ENCODE measurements around the gene OR8H1.

Gene OR8H1, protein sequence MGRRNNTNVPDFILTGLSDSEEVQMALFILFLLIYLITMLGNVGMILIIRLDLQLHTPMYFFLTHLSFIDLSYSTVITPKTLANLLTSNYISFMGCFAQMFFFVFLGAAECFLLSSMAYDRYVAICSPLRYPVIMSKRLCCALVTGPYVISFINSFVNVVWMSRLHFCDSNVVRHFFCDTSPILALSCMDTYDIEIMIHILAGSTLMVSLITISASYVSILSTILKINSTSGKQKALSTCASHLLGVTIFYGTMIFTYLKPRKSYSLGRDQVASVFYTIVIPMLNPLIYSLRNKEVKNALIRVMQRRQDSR

GRCh38 chr11:56292154-56292553 lies at the start of gene OR8H1:
Gene OR8H1, minus strand, starts transcription at chr11:56292254. Its CDS starts 1,192 bp downstream, at chr11:56291062.
- DNase-seq, result no peak

DNA sequence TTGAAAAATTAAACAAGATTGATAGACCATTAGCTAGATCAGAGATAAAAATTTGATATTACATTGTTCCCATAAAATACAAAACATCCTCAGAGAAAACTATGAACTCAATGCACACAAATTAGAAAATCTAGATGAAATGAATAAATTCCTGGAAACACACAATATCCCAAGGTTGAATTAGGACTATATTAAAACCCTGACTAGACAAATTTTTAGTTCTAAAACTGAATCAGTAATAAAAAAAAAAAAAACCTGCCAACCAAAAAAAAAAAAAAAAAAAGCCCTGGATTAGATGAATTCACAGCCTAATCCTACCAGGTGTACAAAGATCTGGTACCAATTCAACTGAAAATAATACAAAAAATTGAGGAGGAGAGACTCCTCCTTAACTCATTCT lies 48.2 kb upstream of the OR8H1 start:
- no peak for DNase-seq

DNA sequence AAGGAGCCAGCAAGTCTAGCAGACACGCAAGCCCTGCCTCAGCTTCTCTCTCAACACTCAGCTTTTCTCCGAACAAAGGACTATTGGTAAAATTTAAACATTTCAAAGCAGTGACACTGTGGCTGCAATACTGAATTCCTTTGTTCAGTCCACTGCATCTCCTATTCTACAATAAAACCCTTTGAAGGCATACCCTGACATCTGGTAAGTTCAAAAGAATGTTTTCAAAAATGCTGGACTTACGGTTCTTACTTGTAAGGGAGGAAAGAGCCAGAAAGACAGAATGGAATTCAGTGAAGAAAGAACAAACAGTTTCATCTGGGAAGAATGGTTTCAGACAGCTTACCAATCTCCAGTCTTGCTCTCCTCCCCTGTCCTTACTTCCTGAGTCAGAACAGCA lies 41.1 kb upstream of the OR8H1 start:
- DNase-seq, result no peak

DNA sequence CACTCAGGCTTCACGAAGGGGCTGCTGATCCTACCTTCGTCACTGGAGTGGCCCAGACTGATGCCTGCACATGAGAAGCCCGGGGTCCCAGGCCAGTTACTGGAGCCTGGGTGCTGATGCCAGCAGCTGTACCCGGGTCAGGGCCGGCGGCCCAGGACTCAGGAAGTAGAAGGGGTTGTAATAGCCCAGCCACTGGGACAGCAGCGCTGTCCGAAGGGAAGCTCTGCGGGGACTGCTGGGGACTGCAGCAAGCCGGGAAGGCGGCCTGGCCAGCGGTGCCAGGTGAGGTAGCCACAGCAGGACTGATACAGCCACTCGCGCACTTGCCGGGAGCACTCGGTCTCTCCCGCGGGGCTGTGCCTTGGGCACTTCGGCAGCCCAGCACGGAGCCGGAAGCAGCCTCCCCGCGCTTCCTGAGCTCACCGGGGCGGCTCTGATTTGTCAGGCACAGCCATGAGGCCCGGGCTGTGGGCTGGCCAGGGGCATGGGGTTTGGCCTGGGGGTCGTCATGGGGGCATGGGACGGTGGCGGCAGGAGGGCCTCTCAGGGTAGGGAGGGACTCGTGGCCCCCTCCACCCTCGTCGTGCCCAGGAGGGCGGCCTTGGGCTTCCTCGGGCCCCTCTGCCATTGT lies 39.9 kb upstream of the OR8H1 start:
- DNase-seq, result peak; percentile 13

DNA sequence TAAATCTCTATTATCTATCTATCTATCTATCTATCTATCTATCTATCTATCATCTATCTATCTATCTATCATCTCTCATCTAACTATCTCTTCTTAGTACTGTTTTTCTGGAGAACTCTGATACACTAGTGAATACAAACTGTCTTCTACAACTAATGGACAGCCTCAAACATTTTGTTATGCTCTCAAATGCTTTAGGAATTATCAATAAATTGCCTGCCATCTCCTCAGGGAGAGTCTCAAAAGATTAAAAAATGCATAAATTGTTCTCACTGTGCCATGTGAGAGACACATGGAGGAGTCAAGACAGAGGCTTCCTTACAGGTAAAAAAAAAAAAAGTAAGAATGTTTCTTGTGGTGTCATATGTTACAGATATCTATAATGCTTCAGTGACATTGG lies 22.8 kb upstream of the OR8H1 start, which contains the start of gene OR8K3:
OR8K3 (plus strand) TSS at position 301 of the 400 bp plus-strand sequence. CDS start 3,163 bp downstream, outside the sequence.
- DNase-seq, result no peak

GRCh38 chr11:56307836-56308235 lies 15.8 kb upstream of the OR8H1 start:
- no peak for DNase-seq

DNA sequence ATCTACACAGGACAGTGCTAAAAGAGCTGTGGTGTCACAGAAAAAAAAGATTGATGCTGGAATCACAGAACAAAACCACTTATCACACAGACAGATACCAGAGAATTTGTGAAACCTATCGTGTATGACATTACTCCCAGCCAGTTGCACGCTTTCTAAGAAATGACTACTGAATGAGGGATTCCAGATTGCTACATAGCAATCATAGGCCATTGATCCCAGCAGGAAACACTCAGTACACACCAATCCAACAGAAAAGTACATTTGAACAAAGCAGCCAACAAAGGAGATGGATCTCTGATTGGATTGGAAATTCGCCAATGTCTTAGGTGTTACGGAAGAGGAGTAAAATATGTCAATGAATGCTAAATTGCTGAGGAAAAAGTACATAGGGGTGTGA lies 4.8 kb upstream of the OR8H1 start:
- DNase-seq, result no peak

DNA sequence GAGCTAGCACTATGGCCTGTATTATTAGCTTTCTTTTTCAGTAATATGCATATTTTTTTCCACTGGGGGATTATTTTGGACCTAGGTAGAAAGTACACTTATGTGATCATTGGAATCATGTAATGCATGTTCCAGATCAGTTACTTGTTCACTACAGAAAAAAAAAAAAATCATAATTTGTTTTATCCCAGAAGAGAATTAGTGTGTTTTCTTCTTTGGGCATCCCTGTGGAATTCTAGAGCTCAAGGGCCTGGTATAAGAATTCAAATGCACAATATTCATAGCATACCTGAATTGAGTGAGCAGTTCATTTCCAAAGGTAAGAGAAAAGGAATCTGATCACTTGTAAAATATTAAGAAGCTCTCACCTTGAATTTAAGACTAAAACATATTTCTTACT lies 18.2 kb downstream of the OR8H1 start, which contains the start of gene OR5T1:
OR5T1 (plus strand) TSS at position 301 of the 400 bp plus-strand sequence. CDS start 1,485 bp downstream, outside the sequence.
- no peak for DNase-seq

- DNase-seq, result no peak
These were observed 21.0 kb downstream of the OR8H1 start for GRCh38 chr11:56271092-56271491.

GRCh38 chr11:56251954-56252353 lies 40.1 kb downstream of the OR8H1 start, which contains the start of gene OR5T3:
Gene OR5T3, plus strand, starts transcription at chr11:56252254. Its CDS starts 0 bp downstream, at chr11:56252254.
- no peak for DNase-seq

All from NCI-H146 (cell line).